Activated CD4-positive, alpha-beta T cell treated with anti-CD3 and anti-CD28 coated beads for 36 hours (primary cell): ENCODE data around the gene MYDGF. TPM values are rescaled to one million over a fixed set of nuclear protein-coding genes. Genes with fewer than 3 reads are reported as not detected.

Experiments used
- ATAC-seq: fragments of 200-7000 bp; cut with Tn5 transposase; one replicate; pipeline ENCODE4 v1.10.0; 2021; ENCODE audit warnings: mild to moderate bottlenecking, moderate library complexity
- CTCF ChIA-PET: fragments of 350-600 bp; sonication (Branson Sonifier 250); formaldehyde crosslinking; loops from one replicate; lab custom pipeline; 2021; ENCODE audit warnings: antibody characterized with exemption; lab: Charles Lee
- POLR2A ChIA-PET: fragments of 350-600 bp; sonication (Branson Sonifier 250); formaldehyde crosslinking; loops from one replicate; lab custom pipeline; 2021; ENCODE audit warnings: antibody characterized with exemption, inconsistent platforms; lab: Charles Lee
- DNase-seq: peaks from one replicate; pipeline ENCODE4 v3.0.0-alpha.2; 2020
- H3K27ac Mint-ChIP-seq: one replicate; pipeline ENCODE4 v1.8.0; 2021; ENCODE audit warnings: mixed read lengths
- H3K27me3 Mint-ChIP-seq: one replicate; pipeline ENCODE4 v1.8.0; 2021; ENCODE audit warnings: mixed read lengths
- H3K36me3 Mint-ChIP-seq: one replicate; pipeline ENCODE4 v1.8.0; 2021; ENCODE audit warnings: low read depth, mixed read lengths
- H3K4me1 Mint-ChIP-seq: one replicate; pipeline ENCODE4 v1.8.0; 2021; ENCODE audit warnings: mixed read lengths
- H3K4me3 Mint-ChIP-seq: one replicate; pipeline ENCODE4 v1.8.0; 2021; ENCODE audit warnings: mild to moderate bottlenecking, moderate library complexity, mixed read lengths
- H3K9me3 Mint-ChIP-seq: one replicate; pipeline ENCODE4 v1.8.0; 2021; ENCODE audit warnings: low read depth, mixed read lengths
- intact Hi-C, 2 experiments: fragments of 100-400 bp; cut with DNase I in 1 of 2; cut with micrococcal nuclease in 1 of 2; formaldehyde crosslinking; loops; one replicate each; pipeline versions ENCODE4 v1.14.2 to v1.15.1; 2022 to 2024; cut with DNase I, micrococcal nuclease
- total RNA-seq, 2 experiments: library from RNA; stranded (reverse); gene quantifications; one replicate each; pipeline ENCODE4 v1.2.3, GENCODE V29; 2021

MYDGF gene
- total RNA-seq, 2 experiments from 2014 or later = 34.7 to 53.8 TPM

DNA sequence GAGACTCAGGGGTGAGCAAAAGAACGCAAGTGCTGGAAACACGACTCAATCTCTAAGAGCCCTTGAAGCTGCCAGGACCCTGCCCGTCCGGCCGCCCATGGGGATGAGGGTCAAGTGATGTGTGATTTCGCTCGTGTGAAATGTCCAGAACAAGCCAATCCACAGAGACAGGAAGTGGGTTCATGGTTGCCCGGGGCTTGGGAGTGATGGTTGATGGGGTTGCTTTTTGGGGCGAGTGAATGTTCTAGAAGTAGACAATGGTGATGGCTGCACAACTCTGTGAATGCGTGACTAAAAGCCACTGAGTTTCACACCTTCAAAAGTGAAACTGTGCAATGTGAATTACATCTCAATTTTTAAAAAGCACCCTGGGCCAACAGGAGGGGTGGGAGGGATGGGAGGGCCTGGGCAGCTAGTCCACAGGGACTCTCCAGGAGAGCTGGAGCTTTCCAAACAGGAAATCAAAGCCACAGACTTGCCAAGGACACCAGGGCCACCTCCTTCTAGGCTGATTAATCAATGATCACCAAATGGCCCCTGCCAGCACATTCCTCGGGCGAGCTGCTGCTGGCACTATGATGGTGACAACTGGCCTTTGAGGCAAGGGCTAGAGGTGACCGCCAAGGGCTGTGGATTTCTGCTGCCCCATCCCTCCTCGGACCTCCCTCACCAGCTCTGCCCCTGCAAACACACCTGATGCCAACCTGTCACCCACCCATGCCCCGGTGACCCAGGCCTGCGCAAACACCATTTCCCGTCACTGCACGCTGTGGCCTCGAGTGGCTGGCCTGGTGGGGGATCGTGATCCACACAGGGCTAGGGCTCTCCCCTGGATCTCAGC, 39.5 kb upstream of the MYDGF start:
- peaks cover 20% of the 10 kb centered on the region for H3K36me3 Mint-ChIP-seq
- H3K27me3 Mint-ChIP-seq = no peaks in the 10 kb centered on the region
- H3K9me3 Mint-ChIP-seq = no peaks in the 10 kb centered on the region
- DNase-seq (no peak), ATAC-seq (peak; percentile 51)
- POLR2A ChIA-PET = no interaction called here
- intact Hi-C loops = no loop called here
- H3K27ac Mint-ChIP-seq = peak overlapping the region; percentile 63
- CTCF ChIA-PET = no interaction called here
- H3K4me3 Mint-ChIP-seq = no peak overlapping the region
- H3K4me1 Mint-ChIP-seq = peaks cover 7% of the 10 kb centered on the region

DNA sequence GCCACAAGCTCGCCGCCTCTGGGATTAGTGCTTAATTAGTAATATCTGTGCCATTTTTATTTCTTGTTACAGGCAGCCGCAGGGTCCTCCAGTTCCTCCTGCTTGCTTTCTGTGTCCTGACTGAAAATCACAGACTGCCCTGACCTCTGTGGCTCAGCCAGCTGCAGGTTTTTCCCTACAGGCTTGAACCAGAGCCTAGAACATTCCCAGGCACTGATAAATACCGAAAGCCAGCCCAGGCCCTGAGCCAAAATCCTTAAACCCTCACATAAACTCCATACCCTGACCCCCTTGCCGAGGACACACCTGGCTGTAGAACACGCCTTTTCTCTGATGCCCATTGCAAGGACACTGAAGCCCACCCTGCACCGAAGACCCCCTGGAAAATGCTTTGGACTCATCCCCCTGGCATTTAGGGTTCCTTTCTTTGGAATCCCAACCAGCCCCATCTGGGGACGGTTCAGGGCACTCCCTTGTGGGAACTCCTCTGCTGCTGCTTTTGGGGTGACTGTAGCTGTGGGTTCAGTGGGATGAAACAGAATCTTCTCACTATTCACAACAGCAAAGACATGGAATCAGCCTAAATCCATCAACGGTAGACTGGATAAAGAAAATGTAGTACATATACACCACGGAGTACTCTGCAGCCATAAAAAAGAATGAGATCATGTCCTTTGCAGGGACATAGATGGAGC, 38.0 kb upstream of the MYDGF start:
- intact Hi-C loops = no loop called here
- no peak for DNase-seq
- Mint-ChIP-seq H3K4me1 (peaks cover 7% of the 10 kb centered on the region), H3K4me3 (no peak overlapping the region), H3K9me3 (no peaks in the 10 kb centered on the region), H3K27ac (no peak overlapping the region), H3K36me3 (peaks cover 15% of the 10 kb centered on the region), H3K27me3 (no peaks in the 10 kb centered on the region)
- CTCF ChIA-PET = no interaction called here
- POLR2A ChIA-PET = no interaction called here
- no peak for ATAC-seq

DNA sequence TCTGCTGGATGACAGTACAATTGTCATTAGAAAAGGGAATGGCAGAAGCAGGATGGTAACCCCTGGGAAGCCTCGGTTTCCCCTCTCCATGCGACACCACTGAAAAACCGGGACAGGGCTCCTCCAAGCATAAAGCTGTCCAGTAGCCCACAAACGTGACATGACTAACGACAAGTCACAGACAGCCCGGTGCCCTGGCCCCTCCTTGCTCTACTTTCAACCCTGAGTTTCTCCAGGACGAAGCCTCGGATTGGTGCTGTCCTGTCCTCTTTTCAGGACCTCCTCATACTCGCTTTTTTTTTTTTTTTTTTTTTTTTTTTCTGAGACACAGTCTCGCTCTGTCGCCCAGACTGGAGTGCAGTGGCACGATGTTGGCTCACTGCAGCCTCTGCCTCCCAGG, 37.2 kb upstream of the MYDGF start:
- intact Hi-C loops = no loop called here
- DNase-seq (no peak), ATAC-seq (no peak)
- ChIA-PET CTCF (interaction anchor here (0.6 kb wide), 1 partner anchor 12 kb away, joined by 3 read pairs; no protein-coding TSS in a partner anchor), POLR2A (no interaction called here)
- H3K4me3 Mint-ChIP-seq = no peak overlapping the region
- peaks cover 7% of the 10 kb centered on the region for H3K4me1 Mint-ChIP-seq
- no peak overlapping the region for H3K27ac Mint-ChIP-seq
- H3K27me3 Mint-ChIP-seq = no peaks in the 10 kb centered on the region
- peaks cover 14% of the 10 kb centered on the region for H3K36me3 Mint-ChIP-seq
- H3K9me3 Mint-ChIP-seq = no peaks in the 10 kb centered on the region

DNA sequence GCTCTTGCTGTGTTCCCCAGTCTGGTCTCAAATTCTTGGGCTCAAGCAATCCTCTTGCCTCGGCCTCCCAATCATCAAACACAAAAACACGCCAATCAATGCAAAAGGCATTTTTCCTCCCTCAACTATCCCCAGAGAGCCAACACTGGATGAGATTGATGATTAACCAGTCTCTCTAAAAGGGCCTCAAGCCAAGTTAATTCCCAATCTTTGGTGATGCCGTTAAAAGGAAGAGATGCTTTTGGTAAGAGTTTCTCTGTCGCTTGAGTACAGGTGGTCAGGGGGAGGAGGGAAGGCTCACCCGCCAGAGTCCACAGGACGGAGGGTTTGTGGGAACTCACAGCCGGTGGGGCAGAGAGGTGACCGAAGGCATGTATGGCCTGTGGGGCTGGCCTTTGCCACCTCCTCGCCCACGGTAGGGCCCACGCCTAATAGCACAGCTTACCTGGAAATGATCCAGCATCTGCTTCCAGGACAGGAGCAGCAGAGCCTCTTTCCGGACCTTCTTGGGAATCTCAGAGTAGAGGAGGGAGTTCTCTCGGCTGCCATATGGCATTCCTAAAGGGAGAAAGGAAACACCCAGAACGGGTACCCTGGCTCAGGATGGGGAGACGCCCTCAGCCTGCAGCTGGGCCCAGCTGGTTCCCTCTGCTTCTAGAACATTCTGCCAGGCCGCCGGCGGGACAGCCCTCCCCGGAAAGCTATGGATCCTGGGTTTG, 35.4 kb upstream of the MYDGF start:
- H3K9me3 Mint-ChIP-seq = no peaks in the 10 kb centered on the region
- H3K27ac Mint-ChIP-seq = no peak overlapping the region
- CTCF ChIA-PET = no interaction called here
- intact Hi-C loops = no loop called here
- POLR2A ChIA-PET = no interaction called here
- DNase-seq (no peak), ATAC-seq (no peak)
- H3K27me3 Mint-ChIP-seq = no peaks in the 10 kb centered on the region
- peaks cover 7% of the 10 kb centered on the region for H3K4me1 Mint-ChIP-seq
- no peak overlapping the region for H3K4me3 Mint-ChIP-seq
- H3K36me3 Mint-ChIP-seq = peaks cover 22% of the 10 kb centered on the region

DNA sequence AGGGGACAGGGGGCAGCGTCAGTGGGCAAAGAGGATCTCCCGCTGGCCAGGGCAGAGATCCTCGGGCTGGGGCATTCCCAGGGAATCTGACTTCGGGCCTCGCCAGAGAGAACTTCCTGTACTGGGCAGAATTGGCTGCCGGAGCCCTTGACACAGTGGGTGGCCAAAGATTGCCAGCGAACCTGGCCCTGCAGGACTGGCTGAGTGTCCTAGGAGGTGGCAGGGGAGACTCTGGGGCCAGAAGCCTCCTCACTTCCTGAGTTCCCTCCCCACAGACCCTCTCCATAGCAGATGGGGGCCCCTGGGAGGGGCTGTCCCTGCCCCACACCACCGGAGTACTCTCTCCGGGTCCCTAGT, 34.2 kb upstream of the MYDGF start:
- POLR2A ChIA-PET = no interaction called here
- DNase-seq = no peak

DNA sequence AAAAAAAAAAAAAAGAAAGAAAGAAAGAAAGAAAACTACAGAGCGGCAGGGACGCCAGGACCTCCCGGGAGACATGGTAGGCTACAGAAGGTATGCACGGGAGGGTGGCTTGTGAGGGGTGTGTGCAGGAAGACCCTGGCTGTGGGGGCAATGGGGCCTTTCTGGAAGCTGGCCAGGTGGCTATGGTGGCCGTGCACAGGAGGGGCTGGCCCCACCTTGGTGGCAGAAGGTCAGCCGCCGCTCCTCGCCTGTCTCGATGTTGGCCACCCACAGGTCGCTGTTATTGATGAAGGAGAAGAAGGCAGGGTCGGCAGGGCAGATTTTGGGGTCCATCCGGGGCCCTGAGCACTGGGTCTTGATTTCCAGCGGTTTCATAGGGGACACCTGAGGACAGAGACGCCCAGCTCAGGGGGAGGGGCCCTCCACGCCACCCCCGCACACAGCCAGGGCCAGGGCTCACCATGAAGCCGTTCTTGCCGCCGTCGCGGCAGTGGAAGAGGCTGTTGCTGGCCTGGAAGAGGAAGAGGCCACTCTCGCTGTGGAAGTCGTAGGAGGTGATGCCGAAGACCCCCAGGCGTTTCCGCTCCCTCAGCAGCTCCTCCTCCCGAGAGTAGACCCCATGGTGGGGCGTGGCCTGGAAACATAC, 33.7 kb upstream of the MYDGF start:
- Mint-ChIP-seq H3K27me3 (no peaks in the 10 kb centered on the region), H3K4me1 (no peaks in the 10 kb centered on the region), H3K27ac (no peak overlapping the region), H3K4me3 (no peak overlapping the region), H3K9me3 (no peaks in the 10 kb centered on the region), H3K36me3 (peaks cover 16% of the 10 kb centered on the region)
- intact Hi-C loops = no loop called here
- no peak for DNase-seq
- ChIA-PET CTCF (no interaction called here), POLR2A (no interaction called here)
- ATAC-seq = no peak

More for the DNA sequence above, 34.2 kb upstream of the MYDGF start:
- intact Hi-C loops = no loop called here
- ATAC-seq = no peak
- Mint-ChIP-seq H3K9me3 (no peaks in the 10 kb centered on the region), H3K27ac (no peak overlapping the region), H3K27me3 (no peaks in the 10 kb centered on the region), H3K36me3 (peaks cover 19% of the 10 kb centered on the region), H3K4me3 (no peak overlapping the region), H3K4me1 (peaks cover 2% of the 10 kb centered on the region)
- CTCF ChIA-PET = interaction anchor here (0.6 kb wide), 1 partner anchor 87 kb away, joined by 3 read pairs; the partner anchor contains the start of gene FEM1A

DNA sequence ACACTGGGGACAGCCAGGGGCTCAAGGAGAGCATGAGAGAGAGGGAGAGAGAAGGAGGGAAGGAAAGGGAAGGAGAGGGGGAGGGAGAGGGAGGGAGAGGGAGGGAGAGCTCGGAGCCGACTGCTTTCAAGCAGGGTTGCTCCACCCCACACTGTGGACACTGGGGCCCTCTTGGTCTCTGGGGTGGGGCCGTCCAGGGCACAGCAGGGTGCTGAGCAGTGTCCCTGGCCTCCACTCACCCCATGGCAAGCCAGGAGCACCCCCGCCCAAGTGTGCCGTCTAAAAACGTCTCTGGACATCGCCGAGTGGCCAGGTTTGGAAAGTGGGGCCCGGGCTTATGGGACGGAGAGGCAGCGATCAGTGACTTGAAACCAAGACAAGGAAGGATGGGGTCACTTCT, 32.6 kb upstream of the MYDGF start:
- ChIA-PET POLR2A (no interaction called here), CTCF (no interaction called here)
- Mint-ChIP-seq H3K27ac (no peak overlapping the region), H3K9me3 (no peaks in the 10 kb centered on the region), H3K4me3 (no peak overlapping the region), H3K27me3 (no peaks in the 10 kb centered on the region), H3K4me1 (no peaks in the 10 kb centered on the region), H3K36me3 (peaks cover 16% of the 10 kb centered on the region)
- intact Hi-C loops = no loop called here
- ATAC-seq = no peak
- no peak for DNase-seq

DNA sequence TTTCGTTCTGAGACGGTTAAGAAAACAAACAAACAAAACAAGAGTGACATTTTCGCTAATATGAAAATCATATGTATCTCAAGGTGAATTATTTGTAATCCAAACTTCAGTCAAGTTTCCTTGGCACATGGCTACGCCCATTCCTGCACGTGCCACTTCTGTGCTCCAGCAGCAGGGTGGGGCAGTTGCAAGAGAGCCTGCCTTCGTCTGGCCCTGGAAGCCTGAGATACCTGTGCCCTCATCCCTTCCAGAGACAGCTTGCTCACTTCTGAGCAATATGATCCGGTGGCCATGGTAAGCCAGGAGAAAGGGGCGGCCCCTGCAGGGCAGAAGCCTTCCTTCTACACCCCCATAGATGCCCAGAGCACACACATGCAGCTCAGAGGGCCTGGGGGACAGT, 31.4 kb upstream of the MYDGF start:
- intact Hi-C loops = no loop called here
- no peaks in the 10 kb centered on the region for H3K9me3 Mint-ChIP-seq
- POLR2A ChIA-PET = no interaction called here
- DNase-seq (no peak), ATAC-seq (no peak)
- H3K4me3 Mint-ChIP-seq = no peak overlapping the region
- no peaks in the 10 kb centered on the region for H3K4me1 Mint-ChIP-seq
- CTCF ChIA-PET = interaction anchor here (0.7 kb wide), 2 partner anchors 154 to 171 kb away, joined by 3 read pairs; no protein-coding TSS in a partner anchor
- H3K36me3 Mint-ChIP-seq = peaks cover 26% of the 10 kb centered on the region
- no peaks in the 10 kb centered on the region for H3K27me3 Mint-ChIP-seq
- H3K27ac Mint-ChIP-seq = no peak overlapping the region

DNA sequence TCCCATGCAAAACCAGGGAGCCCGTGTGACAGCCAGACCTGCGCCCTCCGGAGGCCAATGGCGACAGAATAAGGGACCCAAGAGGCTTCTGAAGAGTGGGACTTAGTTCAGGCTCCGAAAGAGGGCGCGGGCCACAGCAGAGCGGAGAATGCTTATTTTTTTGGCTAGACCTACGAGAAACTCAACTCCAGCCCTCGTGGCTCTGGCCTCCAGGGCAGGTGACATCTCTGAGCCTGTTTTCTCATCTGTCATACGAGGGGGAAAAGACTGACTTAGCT, 30.5 kb upstream of the MYDGF start:
- DNase-seq (no peak), ATAC-seq (no peak)
- intact Hi-C loops = no loop called here
- Mint-ChIP-seq H3K36me3 (peaks cover 26% of the 10 kb centered on the region), H3K27me3 (no peaks in the 10 kb centered on the region), H3K9me3 (no peaks in the 10 kb centered on the region), H3K4me1 (no peaks in the 10 kb centered on the region), H3K27ac (no peak overlapping the region), H3K4me3 (no peak overlapping the region)
- CTCF ChIA-PET = interaction anchor here (0.7 kb wide), 1 partner anchor 172 kb away, joined by 3 read pairs; no protein-coding TSS in a partner anchor
- POLR2A ChIA-PET = interaction anchor here (0.7 kb wide), 1 partner anchor 922 kb away, joined by 3 read pairs; the partner anchor contains the start of gene SAFB2

DNA sequence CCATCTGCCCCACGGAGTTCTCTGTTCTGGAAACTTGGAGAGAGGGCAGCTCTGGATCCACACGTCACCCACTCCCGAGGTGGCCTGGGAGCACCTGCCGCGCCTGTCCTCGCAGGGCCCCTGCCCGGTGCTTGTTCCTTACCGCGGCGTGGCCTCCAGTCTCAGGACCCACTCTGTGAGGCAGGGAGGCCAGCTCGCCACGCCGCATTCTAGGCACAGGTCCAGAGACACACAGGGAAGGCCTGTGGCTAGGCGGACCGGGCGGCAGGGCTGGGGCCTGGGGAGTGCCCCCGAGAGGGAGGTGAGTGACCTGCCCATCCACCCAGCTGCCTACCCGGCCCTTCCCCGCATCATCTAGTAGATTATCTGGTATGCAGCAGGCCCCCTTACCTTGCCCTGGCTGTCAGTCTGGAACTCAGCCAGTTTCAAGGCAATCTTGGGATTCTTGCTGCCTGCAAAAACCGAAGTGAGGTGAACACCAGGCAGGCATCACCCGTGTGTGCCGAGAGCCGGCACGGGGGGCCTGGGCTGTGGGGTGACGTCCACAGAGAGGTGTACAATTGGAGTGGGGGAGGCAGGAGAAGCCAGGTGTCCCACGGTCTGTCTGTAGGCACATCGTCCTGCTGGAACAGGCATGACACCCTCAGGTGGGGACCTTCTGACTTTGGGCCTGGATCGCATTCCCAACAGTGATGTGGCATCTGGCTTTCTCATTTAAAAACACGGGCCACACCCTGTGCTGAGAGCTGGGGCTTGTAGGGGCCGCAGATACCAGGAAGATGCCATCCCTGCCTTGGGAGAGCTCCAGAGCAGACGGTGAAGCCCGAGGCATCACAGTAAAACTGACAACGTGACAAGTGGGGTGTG, 29.9 kb upstream of the MYDGF start:
- Mint-ChIP-seq H3K27me3 (no peaks in the 10 kb centered on the region), H3K36me3 (peaks cover 26% of the 10 kb centered on the region), H3K4me1 (no peaks in the 10 kb centered on the region), H3K9me3 (no peaks in the 10 kb centered on the region), H3K27ac (no peak overlapping the region), H3K4me3 (no peak overlapping the region)
- CTCF ChIA-PET = no interaction called here
- no peak for ATAC-seq
- DNase-seq = no peak
- intact Hi-C loops = no loop called here
- POLR2A ChIA-PET = interaction anchor here (0.7 kb wide), 1 partner anchor 923 kb away, joined by 3 read pairs; the partner anchor contains the start of gene SAFB2
